GM18951 (cell line): ENCODE data around the gene ARHGAP15.

Experiments used
- POLR2A ChIP-seq: IDR thresholded peaks from 4 replicates; pipeline ENCODE4 v1.6.1; 2011; ENCODE audit warnings: mild to moderate bottlenecking; ENCODE audit not compliant: insufficient read length, insufficient read depth; ENCODE audit errors: extremely low read depth
- in situ Hi-C: fragments of 300-500 bp; cut with MboI; formaldehyde crosslinking; loops from one replicate; pipeline ENCODE4 v1.12.0; 2022; ENCODE audit warnings: low sequenced_read_pairs, mixed read lengths, inconsistent platforms; ENCODE audit not compliant: unreplicated experiment

The ARHGAP15 gene

GRCh38 chr2:143124445-143124844 lies 4.8 kb upstream of the ARHGAP15 start:
- in situ Hi-C loops, result no loop called here
- TF ChIP-seq POLR2A, result no peak

DNA sequence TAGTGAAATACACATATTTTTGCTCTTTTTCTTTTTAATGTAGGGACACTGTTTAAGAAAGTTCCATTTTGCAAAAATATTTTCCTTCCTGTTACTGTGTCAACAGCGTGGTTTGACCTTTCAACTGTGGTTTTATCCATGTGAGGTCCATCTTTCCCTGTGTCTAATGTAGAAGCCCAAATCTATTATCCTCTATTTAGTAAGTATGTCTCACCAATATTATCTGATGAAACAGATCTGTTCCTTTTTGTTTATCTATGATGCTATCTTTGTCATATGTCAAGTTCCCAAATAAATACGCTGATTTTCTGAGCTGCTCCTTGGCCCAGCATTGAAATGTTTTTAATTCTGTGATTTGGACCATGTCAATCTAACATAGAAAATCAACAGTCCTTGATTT lies 3.5 kb upstream of the ARHGAP15 start:
- in situ Hi-C loops, result no loop called here
- no peak for TF ChIP-seq POLR2A

DNA sequence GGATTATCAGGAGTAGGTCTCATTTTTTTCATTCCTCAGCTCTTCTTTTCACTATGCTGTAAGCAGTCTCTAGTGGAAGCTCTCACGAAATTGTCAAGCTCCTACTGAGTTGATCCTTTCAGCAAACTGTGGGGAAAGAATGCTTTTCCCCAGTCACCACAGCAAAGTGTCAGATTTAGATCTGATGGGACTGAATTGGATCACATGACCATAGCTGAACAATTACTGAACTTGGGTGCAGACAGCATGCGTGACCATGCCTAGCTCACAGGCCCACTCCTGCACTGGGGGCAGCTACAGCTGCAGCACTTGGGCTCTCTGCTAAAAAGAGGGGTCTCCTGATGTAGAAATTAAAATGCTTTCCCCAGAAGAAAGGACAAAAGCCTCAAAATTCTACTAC lies 3.1 kb downstream of the ARHGAP15 start:
- in situ Hi-C loops, result no loop called here
- no peak for TF ChIP-seq POLR2A

DNA sequence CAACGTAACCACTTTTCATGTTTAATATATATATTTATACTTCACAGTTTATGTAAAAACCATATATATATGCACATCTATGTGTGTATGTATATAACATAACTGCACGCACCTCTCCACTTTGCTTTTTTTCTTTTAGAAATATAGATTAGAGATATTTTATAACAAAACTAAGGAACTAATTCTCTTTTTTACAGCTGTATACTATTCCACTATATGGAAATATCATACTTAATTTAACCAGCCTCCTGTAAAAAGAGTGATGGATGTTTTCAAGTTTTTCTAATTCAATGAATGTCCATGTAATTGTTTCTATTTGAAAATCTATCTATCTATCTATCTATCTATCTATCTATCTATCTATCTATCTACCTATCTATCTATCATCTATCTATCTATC lies 4.6 kb downstream of the ARHGAP15 start:
- no peak for TF ChIP-seq POLR2A
- in situ Hi-C loops, result no loop called here

GRCh38 chr2:143138292-143138691 lies 9.1 kb downstream of the ARHGAP15 start:
- in situ Hi-C loops, result no loop called here
- no peak for TF ChIP-seq POLR2A

DNA sequence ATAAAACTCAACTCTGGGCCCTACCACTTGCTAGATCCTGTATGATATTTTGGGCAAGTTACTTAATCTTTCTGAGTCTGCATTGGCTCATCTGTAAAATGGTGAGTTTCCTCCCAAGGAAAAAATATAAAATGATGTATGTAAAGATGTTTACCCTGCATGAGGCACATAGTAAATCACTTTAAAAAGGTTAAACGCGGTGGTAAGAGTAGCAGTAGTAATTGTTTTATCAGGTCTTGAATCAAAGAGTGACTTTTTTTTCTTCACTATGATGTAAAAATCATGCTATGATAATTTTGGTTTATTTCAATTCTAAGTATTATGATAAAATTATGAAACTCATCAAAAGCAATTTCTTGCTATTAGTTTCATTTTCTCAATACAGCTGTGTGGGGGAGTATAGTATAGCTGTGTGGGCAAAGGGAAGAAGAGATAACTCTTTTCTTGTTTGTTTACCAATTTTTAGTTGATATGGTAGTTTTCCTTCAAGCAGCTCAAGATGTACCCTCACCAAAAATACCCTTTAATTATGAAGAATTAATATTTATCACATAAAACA lies 10.7 kb downstream of the ARHGAP15 start:
- no peak for TF ChIP-seq POLR2A
- in situ Hi-C loops, result no loop called here

- TF ChIP-seq POLR2A, result no peak
- in situ Hi-C loops, result no loop called here
These were observed 11.8 kb downstream of the ARHGAP15 start for GRCh38 chr2:143140864-143141661.

- no peak for TF ChIP-seq POLR2A
- in situ Hi-C loops, result no loop called here
These were observed 13.4 kb downstream of the ARHGAP15 start for GRCh38 chr2:143142598-143142997.

DNA sequence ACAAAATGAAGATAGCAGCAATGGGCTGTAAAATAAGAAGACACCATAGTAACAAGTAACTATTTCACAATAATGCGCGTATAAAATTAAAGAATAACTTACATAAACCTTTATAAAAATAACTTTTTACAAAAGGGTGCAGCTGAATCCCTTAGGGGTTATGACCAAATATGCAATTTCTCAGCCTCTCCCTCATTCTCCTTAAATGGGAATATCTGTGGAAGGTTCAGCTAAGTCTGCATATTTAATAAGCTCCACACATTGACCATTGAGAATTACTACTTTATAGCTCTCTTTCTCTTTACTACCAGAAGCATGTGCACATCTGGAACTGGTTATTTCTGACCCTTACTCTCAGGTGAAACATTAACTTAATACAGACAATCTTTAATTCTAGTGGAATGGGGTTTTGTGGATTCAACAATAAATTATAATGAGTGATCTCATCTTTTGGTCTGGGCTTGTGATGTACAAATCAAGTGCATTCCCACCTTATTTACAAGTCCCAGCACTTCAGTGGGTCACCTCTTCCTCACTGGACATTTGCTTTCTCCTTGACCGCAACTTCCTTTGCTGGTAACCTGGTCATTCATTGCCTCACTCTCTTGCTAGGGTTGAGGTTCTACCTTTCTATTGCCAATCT lies 15.7 kb downstream of the ARHGAP15 start:
- TF ChIP-seq POLR2A, result no peak
- in situ Hi-C loops, result no loop called here

DNA sequence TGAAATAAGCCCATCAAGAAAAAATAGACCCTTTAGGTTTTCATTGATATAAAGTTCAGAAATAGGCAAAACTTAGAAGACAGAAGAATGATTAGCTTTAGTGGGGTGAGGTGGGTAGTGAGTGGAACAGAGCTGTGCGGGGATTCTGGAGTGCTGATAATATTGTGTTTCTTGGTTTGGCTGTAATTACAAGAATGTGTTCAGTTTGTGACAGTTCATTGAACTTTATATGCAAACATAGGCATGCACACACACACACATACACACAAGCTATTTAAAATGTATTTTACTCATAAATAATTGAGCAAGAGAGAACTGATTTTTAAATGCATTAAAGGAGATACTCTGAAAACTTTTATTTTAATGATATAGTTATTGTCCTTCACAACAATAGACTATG lies 17.1 kb downstream of the ARHGAP15 start:
- no peak for TF ChIP-seq POLR2A
- in situ Hi-C loops, result no loop called here

GRCh38 chr2:143146815-143147530 lies 17.8 kb downstream of the ARHGAP15 start:
- in situ Hi-C loops, result no loop called here
- TF ChIP-seq POLR2A, result no peak

- no peak for TF ChIP-seq POLR2A
- in situ Hi-C loops, result no loop called here
These were observed 18.8 kb downstream of the ARHGAP15 start for GRCh38 chr2:143148011-143148410.

GRCh38 chr2:143148757-143149156 lies 19.5 kb downstream of the ARHGAP15 start:
- no peak for TF ChIP-seq POLR2A

DNA sequence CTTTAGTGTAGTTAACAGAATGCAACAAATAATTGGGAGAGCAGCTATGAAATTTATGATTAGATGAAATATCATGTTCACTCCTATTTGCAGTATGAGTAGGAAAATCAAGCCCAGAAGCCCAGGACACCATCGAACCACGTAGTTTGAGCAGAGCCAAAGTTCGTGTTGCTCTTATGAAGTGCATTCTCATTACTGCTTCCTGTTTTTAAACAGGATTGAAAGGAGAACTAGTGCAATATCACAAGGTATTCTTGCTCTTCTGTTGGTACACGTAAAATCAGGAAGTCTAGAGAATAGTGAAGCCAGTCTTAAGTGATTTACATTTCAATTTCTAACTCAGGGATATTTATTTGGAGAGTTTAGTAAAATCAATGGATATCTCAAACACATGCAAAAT lies 21.1 kb downstream of the ARHGAP15 start:
- no peak for TF ChIP-seq POLR2A
- in situ Hi-C loops, result no loop called here

More at GRCh38 chr2:143148757-143149156, 19.5 kb downstream of the ARHGAP15 start:
- in situ Hi-C loops, result no loop called here
